ENCODE data around the gene PNKD. TPM values are rescaled to one million over a fixed set of nuclear protein-coding genes. Genes with fewer than 3 reads are reported as not detected.

PNKD gene
- total RNA-seq, 1 donor, result 17.4 TPM

DNA sequence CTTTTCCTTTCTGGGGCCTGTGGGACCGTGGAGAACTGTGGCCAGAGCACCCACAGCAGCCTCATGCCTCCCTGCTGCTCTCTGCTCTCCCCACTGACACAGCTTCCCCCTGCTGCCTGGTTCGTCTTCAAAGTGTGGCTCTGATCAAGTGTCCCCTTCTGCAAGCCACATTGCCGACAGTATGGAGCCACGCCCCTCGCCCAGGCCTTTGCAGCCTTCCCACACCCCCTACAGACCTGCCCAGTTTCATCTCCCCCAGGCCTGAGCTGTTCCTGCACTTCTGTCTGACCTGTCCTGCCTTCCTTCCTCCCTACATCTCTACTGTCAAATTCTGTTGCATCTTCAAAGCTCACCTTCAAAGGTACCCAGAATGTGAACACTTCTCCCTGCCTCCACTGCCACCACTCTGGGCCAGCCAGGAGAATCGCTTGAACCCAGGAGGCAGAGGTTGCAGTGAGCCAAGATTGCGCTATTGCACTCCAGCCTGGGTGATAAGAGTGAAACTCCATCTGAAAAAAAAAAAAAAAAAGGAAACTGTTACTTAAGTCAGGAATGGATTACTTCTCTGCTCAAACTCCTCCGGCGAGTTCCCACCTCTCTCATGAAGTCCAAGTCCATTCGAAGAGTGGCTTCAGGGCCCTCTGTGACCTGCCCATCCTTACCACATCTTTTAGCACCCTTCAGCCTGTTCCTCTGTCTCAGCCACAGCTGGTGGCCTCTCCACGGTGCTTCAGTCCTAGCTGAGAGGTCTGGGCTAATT lies 57.3 kb downstream of the PNKD start:
- no peak for DNase-seq (ENCODE audit: low read depth)
- H3K4me3 ChIP-seq (ENCODE audit: low read depth, low read length), result no peak overlapping the region

DNA sequence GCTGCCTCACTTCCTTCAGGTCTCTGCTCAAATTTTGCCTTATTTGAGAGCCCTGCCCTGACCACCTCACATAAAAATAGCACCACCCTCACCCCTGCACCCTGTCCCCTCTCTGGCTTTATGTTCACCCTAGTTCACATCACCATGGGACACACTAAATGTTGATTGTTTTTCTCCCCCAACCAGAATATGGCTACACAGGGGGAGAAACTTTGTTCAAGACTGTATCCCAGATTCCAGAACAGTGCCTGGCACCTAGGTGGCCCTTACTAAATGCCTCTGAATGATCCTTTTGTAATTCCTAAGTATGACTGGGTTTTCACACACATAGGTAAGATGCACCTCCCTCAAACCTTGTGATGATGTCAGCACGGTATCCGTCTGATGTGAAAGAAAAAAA lies 58.0 kb downstream of the PNKD start:
- no peak overlapping the region for H3K4me3 ChIP-seq (ENCODE audit: low read depth, low read length)
- TF ChIP-seq, protein P1, sequence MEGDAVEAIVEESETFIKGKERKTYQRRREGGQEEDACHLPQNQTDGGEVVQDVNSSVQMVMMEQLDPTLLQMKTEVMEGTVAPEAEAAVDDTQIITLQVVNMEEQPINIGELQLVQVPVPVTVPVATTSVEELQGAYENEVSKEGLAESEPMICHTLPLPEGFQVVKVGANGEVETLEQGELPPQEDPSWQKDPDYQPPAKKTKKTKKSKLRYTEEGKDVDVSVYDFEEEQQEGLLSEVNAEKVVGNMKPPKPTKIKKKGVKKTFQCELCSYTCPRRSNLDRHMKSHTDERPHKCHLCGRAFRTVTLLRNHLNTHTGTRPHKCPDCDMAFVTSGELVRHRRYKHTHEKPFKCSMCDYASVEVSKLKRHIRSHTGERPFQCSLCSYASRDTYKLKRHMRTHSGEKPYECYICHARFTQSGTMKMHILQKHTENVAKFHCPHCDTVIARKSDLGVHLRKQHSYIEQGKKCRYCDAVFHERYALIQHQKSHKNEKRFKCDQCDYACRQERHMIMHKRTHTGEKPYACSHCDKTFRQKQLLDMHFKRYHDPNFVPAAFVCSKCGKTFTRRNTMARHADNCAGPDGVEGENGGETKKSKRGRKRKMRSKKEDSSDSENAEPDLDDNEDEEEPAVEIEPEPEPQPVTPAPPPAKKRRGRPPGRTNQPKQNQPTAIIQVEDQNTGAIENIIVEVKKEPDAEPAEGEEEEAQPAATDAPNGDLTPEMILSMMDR (IDR thresholded peaks at IDR 0.05; ENCODE audit: insufficient read depth, low read length), result no peak
- DNase-seq (ENCODE audit: low read depth), result no peak

More for the DNA sequence above, 57.3 kb downstream of the PNKD start:
- TF ChIP-seq, protein P1 (IDR thresholded peaks at IDR 0.05; ENCODE audit: insufficient read depth, low read length), result no peak

DNA sequence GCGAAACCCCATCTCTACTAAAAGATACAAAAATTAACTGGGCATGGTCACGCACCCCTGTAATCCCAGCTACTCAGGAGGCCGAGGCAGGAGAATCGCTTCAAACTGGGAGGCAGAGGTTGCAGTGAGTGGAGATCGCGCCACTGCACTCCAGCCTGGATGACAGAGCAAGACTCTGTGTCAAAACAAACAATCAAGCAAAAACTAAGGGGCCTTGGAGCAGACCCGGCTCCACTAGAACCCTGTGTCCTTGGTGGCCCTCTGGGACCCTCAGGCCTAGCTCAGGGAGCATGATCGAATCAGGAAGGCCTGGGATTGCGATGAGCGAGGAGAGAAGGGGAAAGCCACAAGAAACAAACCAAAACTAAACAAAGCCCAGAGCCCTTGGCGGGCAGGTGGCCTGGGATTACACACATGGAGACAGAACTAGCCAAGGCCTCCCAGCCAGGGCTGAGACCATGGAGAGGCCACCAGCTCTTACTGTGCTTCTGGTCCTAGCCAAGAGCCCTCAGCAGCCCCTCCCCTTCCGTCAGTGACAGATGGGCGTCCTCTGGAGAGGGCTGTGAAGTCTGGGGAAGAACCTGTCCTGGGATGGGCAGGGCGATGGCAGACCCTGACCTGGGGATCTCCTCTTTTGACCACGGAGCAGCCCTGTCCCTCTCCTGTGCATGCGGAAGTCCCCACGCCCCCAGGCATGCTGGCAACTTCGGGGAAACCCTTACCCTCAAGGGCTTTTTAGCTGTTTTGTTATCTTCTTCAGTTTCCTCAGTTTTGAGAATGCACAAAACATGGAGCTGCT lies 58.9 kb downstream of the PNKD start:
- no peak for DNase-seq (ENCODE audit: low read depth)
- TF ChIP-seq, protein P1 (IDR thresholded peaks at IDR 0.05; ENCODE audit: insufficient read depth, low read length), result no peak
- H3K4me3 ChIP-seq (ENCODE audit: low read depth, low read length), result no peak overlapping the region

DNA sequence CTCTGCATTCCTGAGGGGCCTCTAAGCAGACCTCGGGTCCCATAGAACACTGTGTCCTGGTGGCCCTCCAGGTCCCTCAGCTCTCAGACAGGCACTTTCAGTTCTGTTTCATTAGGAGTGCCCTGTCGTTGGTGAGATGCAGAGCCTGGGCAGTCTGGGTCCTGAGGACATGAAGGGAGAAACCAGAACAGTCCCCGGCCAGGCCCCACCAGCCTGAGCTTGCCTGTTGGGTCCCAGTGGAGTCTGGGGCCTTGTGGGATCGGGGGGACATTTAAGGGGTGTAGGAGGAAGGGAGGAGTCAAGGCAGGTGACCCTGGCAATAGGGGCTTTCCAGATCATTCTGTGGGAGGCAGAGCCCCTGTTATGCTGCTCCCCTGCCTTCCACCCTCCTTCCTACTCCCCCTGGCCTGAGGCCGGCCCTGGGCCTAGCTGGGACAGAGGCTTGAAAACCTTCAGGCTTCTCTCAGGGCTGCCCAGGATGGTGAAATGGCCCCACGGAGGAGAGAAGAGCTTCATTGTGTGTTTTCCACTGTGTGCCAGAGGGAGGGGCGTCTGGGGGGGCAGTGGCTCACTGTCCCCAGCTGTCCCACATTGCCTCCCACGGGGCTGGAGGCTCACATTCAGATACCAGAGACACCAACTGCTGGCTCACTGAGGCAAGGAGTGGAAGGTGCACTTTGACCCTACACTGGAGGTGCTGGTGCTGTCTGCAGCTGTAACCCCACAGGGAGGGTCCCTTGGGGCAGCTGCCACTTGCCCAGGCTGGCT lies 59.7 kb downstream of the PNKD start:
- TF ChIP-seq, protein P1 (IDR thresholded peaks at IDR 0.05; ENCODE audit: insufficient read depth, low read length), result no peak

DNA sequence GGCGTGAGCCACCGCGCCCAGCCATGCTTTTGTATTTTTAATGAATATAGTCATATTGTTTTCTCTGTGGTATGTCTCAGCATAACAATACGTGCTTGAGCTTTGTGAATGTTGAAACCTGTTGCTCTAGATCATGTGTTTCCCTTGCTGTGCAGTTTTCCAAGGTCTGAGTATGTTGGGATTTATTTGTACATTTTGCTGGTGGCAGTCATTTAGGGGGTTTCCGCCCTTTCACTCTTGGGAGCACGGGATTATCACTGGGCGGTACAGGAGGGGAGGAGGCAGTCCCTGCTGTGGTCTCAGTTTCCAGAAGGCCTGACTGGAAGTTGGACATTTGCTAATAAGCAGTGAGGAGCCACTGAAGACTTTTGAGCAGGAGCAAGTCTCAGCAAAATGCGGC lies 61.4 kb downstream of the PNKD start:
- DNase-seq (ENCODE audit: low read depth), result no peak

More for the DNA sequence above, 59.7 kb downstream of the PNKD start:
- no peak overlapping the region for H3K4me3 ChIP-seq (ENCODE audit: low read depth, low read length)
- no peak for DNase-seq (ENCODE audit: low read depth)

DNA sequence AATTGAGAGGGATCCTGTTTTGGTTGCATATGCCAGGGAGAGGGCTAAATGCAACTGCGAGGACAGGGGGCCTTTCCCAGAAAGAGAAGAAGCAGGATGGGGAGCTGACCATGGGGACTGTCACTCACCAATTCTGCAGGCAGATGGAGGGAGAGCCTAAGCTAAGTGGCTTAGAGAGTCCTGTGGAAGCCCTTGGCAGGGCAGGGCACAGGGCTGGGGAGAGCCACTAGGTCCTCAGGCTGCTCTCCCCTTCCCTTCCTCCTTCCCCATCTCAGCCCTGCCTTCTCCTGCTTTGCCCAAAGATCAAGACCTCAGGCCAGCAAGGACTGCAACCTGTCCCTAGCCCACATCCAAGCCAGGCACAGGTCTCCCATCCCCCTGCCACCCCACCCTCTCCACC lies 62.0 kb downstream of the PNKD start:
- TF ChIP-seq, protein P1 (IDR thresholded peaks at IDR 0.05; ENCODE audit: insufficient read depth, low read length), result no peak
- no peak for DNase-seq (ENCODE audit: low read depth)
- H3K4me3 ChIP-seq (ENCODE audit: low read depth, low read length), result no peak overlapping the region

More for the DNA sequence above, 61.4 kb downstream of the PNKD start:
- TF ChIP-seq, protein P1 (IDR thresholded peaks at IDR 0.05; ENCODE audit: insufficient read depth, low read length), result no peak
- H3K4me3 ChIP-seq (ENCODE audit: low read depth, low read length), result no peak overlapping the region

Measured in fibroblast of the aortic adventitia (primary cell).